GM19455 (cell line): ENCODE results near the gene MYO3B.
"Not testable (repeated sequence)": the region's sequence is repeated elsewhere in the genome, so short reads cannot be mapped to it uniquely, and the experiment has no call there.

ENCODE experiments used
- ATAC-seq: cut with Tn5 transposase; IDR thresholded peaks from one replicate; pipeline ENCODE4 v1.9.1; 2021; ENCODE audit not compliant: unreplicated experiment

Gene MYO3B

GRCh38 chr2:170456914-170457313 is 279.0 kb downstream of the MYO3B start:
- no peak for ATAC-seq

GRCh38 chr2:170457742-170458141 is 279.8 kb downstream of the MYO3B start:
- no peak for ATAC-seq

- ATAC-seq, result no peak
Observed at GRCh38 chr2:170461889-170462288, 283.9 kb downstream of the MYO3B start.

GRCh38 chr2:170462433-170463205 is 284.7 kb downstream of the MYO3B start:
- no peak for ATAC-seq

GRCh38 chr2:170463206-170463537 is 285.2 kb downstream of the MYO3B start:
- ATAC-seq, result no peak

GRCh38 chr2:170464268-170464667 is 286.3 kb downstream of the MYO3B start:
- ATAC-seq, result no peak

- ATAC-seq, result no peak
Observed at GRCh38 chr2:170465241-170465640, 287.3 kb downstream of the MYO3B start.

GRCh38 chr2:170466632-170467031 is 288.7 kb downstream of the MYO3B start:
- no peak for ATAC-seq

- ATAC-seq, result no peak
Observed at GRCh38 chr2:170467568-170468422, 289.8 kb downstream of the MYO3B start.

- ATAC-seq, result no peak
Observed at GRCh38 chr2:170468557-170468956, 290.6 kb downstream of the MYO3B start.

- not testable (repeated sequence) for ATAC-seq
Observed at GRCh38 chr2:170472498-170472897, 294.6 kb downstream of the MYO3B start.

GRCh38 chr2:170475878-170476277 is 297.9 kb downstream of the MYO3B start:
- no peak for ATAC-seq

GRCh38 chr2:170477630-170478029 is 299.7 kb downstream of the MYO3B start:
- no peak for ATAC-seq

GRCh38 chr2:170481201-170481600 is 303.3 kb downstream of the MYO3B start:
- no peak for ATAC-seq

- ATAC-seq, result no peak
Observed at GRCh38 chr2:170484552-170484951, 306.6 kb downstream of the MYO3B start.

GRCh38 chr2:170485254-170486026 is 307.5 kb downstream of the MYO3B start:
- ATAC-seq, result no peak

GRCh38 chr2:170486730-170487129 is 308.8 kb downstream of the MYO3B start:
- no peak for ATAC-seq

GRCh38 chr2:170488807-170489206 is 310.9 kb downstream of the MYO3B start:
- no peak for ATAC-seq

- no peak for ATAC-seq
Observed at GRCh38 chr2:170492010-170492409, 314.1 kb downstream of the MYO3B start.

GRCh38 chr2:170493426-170494097 is 315.6 kb downstream of the MYO3B start:
- no peak for ATAC-seq

GRCh38 chr2:170495896-170496295 is 317.9 kb downstream of the MYO3B start:
- no peak for ATAC-seq
